ENCODE data around the gene PTPN1.
A peak's percentile ranks its signal among the peaks of the same experiment; 100 is the strongest.

- TF ChIP-seq CTCF (conservative IDR thresholded peaks at IDR 0.05 in 1 of 2, IDR thresholded peaks at IDR 0.05 in 1 of 2; ENCODE audit: low read depth in 1 of 2, low read length in 2 of 2) (no peak), EZH2 (IDR thresholded peaks at IDR 0.05; ENCODE audit: low read length, missing control alignments) (peak; percentile 46)
These were observed 84.6 kb downstream of the PTPN1 start for GRCh38 chr20:50594591-50595432.
